Peyer's patch (tissue), 4 donors: ENCODE data around the gene SRCIN1. TPM values are rescaled to one million over a fixed set of nuclear protein-coding genes. Genes with fewer than 3 reads are reported as not detected.

Source experiments
- DNase-seq, 3 donors: peaks; one replicate each; pipeline ENCODE4 v3.0.0-alpha.2; 2017 to 2019
- H3K27ac ChIP-seq, 4 donors: fragments of 200-600 bp; sonication (generic); one replicate each; pipeline ENCODE4 v1.5.1; 2016 to 2019
- H3K27me3 ChIP-seq, 2 donors: fragments of 200-600 bp; sonication (generic); one replicate each; pipeline ENCODE4 v1.5.1; 2019
- H3K36me3 ChIP-seq, 3 donors: fragments of 200-600 bp; sonication (generic); one replicate each; pipeline ENCODE4 v1.5.1; 2016 to 2019
- H3K4me1 ChIP-seq, 4 donors: fragments of 200-600 bp; sonication (generic); one replicate each; pipeline ENCODE4 v1.5.1; 2016 to 2019
- H3K4me3 ChIP-seq, 4 donors: fragments of 200-600 bp; sonication (generic); 1 replicate in 3 of 4; 2 replicates in 1 of 4; pipeline ENCODE4 v1.5.1; 2016 to 2019; ENCODE audit warnings: mild to moderate bottlenecking in 1 of 4
- H3K9me3 ChIP-seq, 4 donors: fragments of 200-600 bp; sonication (generic); one replicate each; pipeline ENCODE4 v1.5.1; 2016 to 2019; ENCODE audit warnings: mild to moderate bottlenecking in 1 of 4
- CTCF ChIP-seq, 6 experiments: fragments of 450-650 bp in 4 of 6; fragments of 200-600 bp in 2 of 6; sonication (generic) in 1 of 6; IDR thresholded peaks; one replicate each; pipeline ENCODE4 v1.5.1; 2017 to 2019; ENCODE audit warnings: antibody characterized with exemption in 6 of 6, mild to moderate bottlenecking in 3 of 6, moderate library complexity in 1 of 6
- POLR2A ChIP-seq, 2 donors: fragments of 450-650 bp; IDR thresholded peaks; one replicate each; pipeline ENCODE4 v1.5.1; 2017; ENCODE audit warnings: antibody characterized with exemption in 2 of 2, mild to moderate bottlenecking in 2 of 2, moderate library complexity in 2 of 2
- total RNA-seq, 4 donors: library from RNA; depleted of rRNA; stranded (reverse); fragments of >200 nt; gene quantifications; one replicate each; pipeline ENCODE4 v1.1.0, GENCODE V29; 2016

SRCIN1 gene
- total RNA-seq, 4 donors from 2014 or later = 3.2 to 10.6 (median 8.4) TPM

GRCh38 chr17:38572669-38573365 is 32.9 kb downstream of the SRCIN1 start:
- Histone ChIP-seq H3K27ac (no peak overlapping the region), H3K4me3 (peak overlapping the region in 3 of 4 donors; percentile 25 to 43 (median 43)), H3K9me3 (no peaks in the 10 kb centered on the region), H3K4me1 (peaks cover 0 to 15% (median 6%) of the 10 kb centered on the region in 4 donors), H3K27me3 (peaks cover 0 to 22% of the 10 kb centered on the region in 2 donors), H3K36me3 (no peaks in the 10 kb centered on the region)
- TF ChIP-seq POLR2A (IDR thresholded peaks at IDR 0.05) (no peak), CTCF (IDR thresholded peaks at IDR 0.05) (no peak)
- DNase-seq = no peak

- Histone ChIP-seq H3K9me3 (no peaks in the 10 kb centered on the region), H3K27me3 (peaks cover 0 to 15% of the 10 kb centered on the region in 2 donors), H3K27ac (no peak overlapping the region), H3K4me1 (peaks cover 0 to 15% (median 6%) of the 10 kb centered on the region in 4 donors), H3K4me3 (peak overlapping the region in 3 of 4 donors; percentile 25 to 43 (median 43)), H3K36me3 (no peaks in the 10 kb centered on the region)
- no peak for TF ChIP-seq POLR2A (IDR thresholded peaks at IDR 0.05)
- TF ChIP-seq CTCF (IDR thresholded peaks at IDR 0.05) = no peak
- DNase-seq = no peak
These were observed 33.7 kb downstream of the SRCIN1 start for GRCh38 chr17:38571833-38572668.

- Histone ChIP-seq H3K9me3 (no peaks in the 10 kb centered on the region), H3K36me3 (no peaks in the 10 kb centered on the region), H3K4me1 (peaks cover 0 to 15% (median 6%) of the 10 kb centered on the region in 4 donors), H3K27ac (no peak overlapping the region), H3K4me3 (no peak overlapping the region), H3K27me3 (peaks cover 0 to 17% of the 10 kb centered on the region in 2 donors)
- TF ChIP-seq POLR2A (IDR thresholded peaks at IDR 0.05) (no peak), CTCF (IDR thresholded peaks at IDR 0.05) (no peak)
- DNase-seq = no peak
These were observed 35.8 kb downstream of the SRCIN1 start for GRCh38 chr17:38569701-38570512.

GRCh38 chr17:38568845-38569510 is 36.8 kb downstream of the SRCIN1 start:
- DNase-seq = no peak
- peaks cover 0 to 15% (median 6%) of the 10 kb centered on the region in 4 donors for H3K4me1 ChIP-seq
- no peak for TF ChIP-seq CTCF (IDR thresholded peaks at IDR 0.05)
- no peak for TF ChIP-seq POLR2A (IDR thresholded peaks at IDR 0.05)
- H3K9me3 ChIP-seq = no peaks in the 10 kb centered on the region
- no peak overlapping the region for H3K27ac ChIP-seq
- peaks cover 0 to 24% of the 10 kb centered on the region in 2 donors for H3K27me3 ChIP-seq
- H3K36me3 ChIP-seq = no peaks in the 10 kb centered on the region
- no peak overlapping the region for H3K4me3 ChIP-seq

GRCh38 chr17:38568274-38568673 is 37.5 kb downstream of the SRCIN1 start:
- TF ChIP-seq POLR2A (IDR thresholded peaks at IDR 0.05) (no peak), CTCF (IDR thresholded peaks at IDR 0.05) (no peak)
- Histone ChIP-seq H3K27me3 (peaks cover 0 to 21% of the 10 kb centered on the region in 2 donors), H3K4me3 (no peak overlapping the region), H3K36me3 (no peaks in the 10 kb centered on the region), H3K27ac (no peak overlapping the region), H3K4me1 (peaks cover 0 to 23% (median 6%) of the 10 kb centered on the region in 4 donors), H3K9me3 (no peaks in the 10 kb centered on the region)
- no peak for DNase-seq
